PC-9 (cell line): ENCODE results near the gene FNIP2.

ENCODE experiments used
- CTCF ChIP-seq: fragments of 200-600 bp; sonication (generic); conservative IDR thresholded peaks from 2 replicates; pipeline ENCODE4 v1.6.1; 2017; ENCODE audit warnings: mixed run types, antibody characterized with exemption, mild to moderate bottlenecking, moderate library complexity
- EZH2 ChIP-seq: fragments of 200-600 bp; sonication (generic); IDR thresholded peaks from 2 replicates; pipeline ENCODE4 v1.8.0; 2017; ENCODE audit warnings: antibody characterized with exemption, low read depth

- TF ChIP-seq EZH2: no peak
- TF ChIP-seq CTCF: no peak
Observed at GRCh38 chr4:158776106-158776505, 7.3 kb downstream of the FNIP2 start.
